ENCODE results near the gene SALL2.

GRCh38 chr14:21534576-21534975 is 8.4 kb upstream of the SALL2 start:
- TF ChIP-seq EP300 (IDR thresholded peaks at IDR 0.05) (no peak), POLR2A (IDR thresholded peaks at IDR 0.05) (no peak)
